ENCODE results near the gene GAB3.
"Not testable (repeated sequence)": the region's sequence is repeated elsewhere in the genome, so short reads cannot be mapped to it uniquely, and the experiment has no call there.

GAB3 gene

DNA sequence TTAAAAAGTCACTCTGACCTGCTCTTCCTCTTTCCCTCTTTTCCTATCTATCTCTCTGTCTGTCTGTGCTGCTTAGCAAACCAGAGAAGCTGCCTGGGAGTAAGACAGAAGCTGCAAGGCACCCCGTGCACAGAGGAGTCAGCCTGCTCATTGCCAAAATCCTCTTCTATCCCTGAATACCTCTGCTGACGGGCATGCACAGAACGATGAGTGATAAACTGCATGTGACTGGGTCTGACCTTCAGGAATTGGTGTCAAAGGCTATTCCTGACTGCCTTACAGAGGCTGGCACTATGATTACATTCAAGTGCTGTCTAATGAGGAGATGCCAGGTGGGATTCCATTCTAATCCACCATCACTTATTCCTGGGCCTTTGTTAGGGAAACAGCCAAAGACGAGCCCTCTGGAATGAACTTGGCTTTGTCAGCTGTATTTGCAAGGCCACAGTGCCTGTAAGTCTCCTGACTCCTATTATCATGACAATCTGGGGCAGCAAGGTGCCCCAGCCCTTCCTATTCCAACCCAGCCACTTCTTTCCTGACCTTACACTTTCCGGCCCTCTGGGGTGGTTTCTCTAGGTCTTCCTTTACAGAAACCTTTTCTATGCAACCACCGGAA, 52.1 kb downstream of the GAB3 start:
- Histone ChIP-seq H3K9me3 (ENCODE audit: insufficient read depth, low read length) (no peaks in the 10 kb centered on the region), H3K27ac (ENCODE audit: low read length) (no peak overlapping the region), H2AFZ (ENCODE audit: low read depth, low read length) (no peak overlapping the region), H3K27me3 (ENCODE audit: low read depth, low read length) (no peaks in the 10 kb centered on the region), H3K9ac (ENCODE audit: low read length) (no peak overlapping the region), H3K4me2 (ENCODE audit: low read length) (no peak overlapping the region), H3K36me3 (replicated peaks; ENCODE audit: low read depth, low read length) (no peaks in the 10 kb centered on the region), H3K4me1 (ENCODE audit: low read length) (no peaks in the 10 kb centered on the region), H3K79me2 (ENCODE audit: low read length) (no peaks in the 10 kb centered on the region), H3K4me3 (ENCODE audit: low read length) (no peak overlapping the region), H4K20me1 (ENCODE audit: insufficient read depth, low read length) (no peaks in the 10 kb centered on the region)
- TF ChIP-seq EZH2phosphoT487 (IDR thresholded peaks at IDR 0.05; ENCODE audit: low read depth): no peak
- TF ChIP-seq CTCF (IDR thresholded peaks at IDR 0.05; ENCODE audit: low read depth, low read length): no peak

DNA sequence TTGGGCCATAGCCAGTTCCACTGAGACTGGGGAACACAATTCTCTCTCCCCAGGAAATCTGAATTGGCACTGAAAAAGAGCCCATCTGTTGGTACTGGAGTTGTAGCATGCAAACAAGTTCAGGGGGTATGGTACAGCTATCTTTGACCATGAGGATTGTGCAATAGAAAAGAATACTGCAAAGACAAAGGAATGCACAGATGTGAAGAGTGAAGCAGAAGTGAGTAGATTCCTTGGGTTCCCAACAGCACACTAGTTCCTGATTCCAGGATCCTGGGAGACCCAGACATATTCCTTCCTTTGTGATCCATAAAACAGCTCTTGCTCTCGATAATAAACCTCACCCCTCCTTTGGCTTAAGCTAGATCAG, 54.2 kb downstream of the GAB3 start:
- H3K36me3 ChIP-seq (replicated peaks; ENCODE audit: low read depth, low read length): no peaks in the 10 kb centered on the region
- H3K9me3 ChIP-seq (ENCODE audit: insufficient read depth, low read length): no peaks in the 10 kb centered on the region
- no peaks in the 10 kb centered on the region for H3K4me1 ChIP-seq (ENCODE audit: low read length)
- no peak overlapping the region for H3K4me3 ChIP-seq (ENCODE audit: low read length)
- TF ChIP-seq CTCF (IDR thresholded peaks at IDR 0.05; ENCODE audit: low read depth, low read length) (no peak), EZH2phosphoT487 (IDR thresholded peaks at IDR 0.05; ENCODE audit: low read depth) (no peak)
- no peak overlapping the region for H3K4me2 ChIP-seq (ENCODE audit: low read length)
- H2AFZ ChIP-seq (ENCODE audit: low read depth, low read length): no peak overlapping the region
- H3K9ac ChIP-seq (ENCODE audit: low read length): no peak overlapping the region
- H4K20me1 ChIP-seq (ENCODE audit: insufficient read depth, low read length): no peaks in the 10 kb centered on the region
- no peak overlapping the region for H3K27ac ChIP-seq (ENCODE audit: low read length)
- no peaks in the 10 kb centered on the region for H3K27me3 ChIP-seq (ENCODE audit: low read depth, low read length)
- H3K79me2 ChIP-seq (ENCODE audit: low read length): no peaks in the 10 kb centered on the region

GRCh38 chrX:154695911-154696675, 54.8 kb downstream of the GAB3 start:
- Histone ChIP-seq H3K27ac (ENCODE audit: low read length) (no peak overlapping the region), H3K4me1 (ENCODE audit: low read length) (no peaks in the 10 kb centered on the region), H3K79me2 (ENCODE audit: low read length) (no peaks in the 10 kb centered on the region), H3K4me3 (ENCODE audit: low read length) (no peak overlapping the region), H3K9ac (ENCODE audit: low read length) (no peak overlapping the region), H4K20me1 (ENCODE audit: insufficient read depth, low read length) (no peaks in the 10 kb centered on the region), H3K27me3 (ENCODE audit: low read depth, low read length) (no peaks in the 10 kb centered on the region), H3K9me3 (ENCODE audit: insufficient read depth, low read length) (no peaks in the 10 kb centered on the region), H2AFZ (ENCODE audit: low read depth, low read length) (no peak overlapping the region), H3K36me3 (replicated peaks; ENCODE audit: low read depth, low read length) (no peaks in the 10 kb centered on the region), H3K4me2 (ENCODE audit: low read length) (no peak overlapping the region)
- TF ChIP-seq EZH2phosphoT487 (IDR thresholded peaks at IDR 0.05; ENCODE audit: low read depth) (no peak), CTCF (IDR thresholded peaks at IDR 0.05; ENCODE audit: low read depth, low read length) (no peak)

DNA sequence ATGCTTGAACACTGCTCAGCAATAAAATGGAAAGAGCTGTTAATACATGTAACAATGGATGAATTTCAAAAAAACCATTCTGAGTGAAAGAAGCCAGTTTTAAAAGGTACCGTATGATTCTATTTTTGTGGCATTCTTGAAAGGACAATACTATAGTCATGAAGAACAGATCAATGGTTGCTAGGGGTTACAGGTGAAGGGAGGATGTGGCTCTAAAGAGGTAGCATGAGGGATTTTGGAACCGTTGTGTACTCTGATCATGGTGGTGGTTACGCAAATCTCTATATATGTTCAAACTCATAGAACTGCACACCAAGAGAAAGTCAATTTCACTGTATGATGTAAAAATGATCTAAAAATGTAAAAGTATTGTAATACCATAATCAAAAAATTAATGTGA, 57.5 kb downstream of the GAB3 start:
- Histone ChIP-seq H3K4me2 (ENCODE audit: low read length) (no peak overlapping the region), H3K79me2 (ENCODE audit: low read length) (no peaks in the 10 kb centered on the region), H3K36me3 (replicated peaks; ENCODE audit: low read depth, low read length) (no peaks in the 10 kb centered on the region), H3K27ac (ENCODE audit: low read length) (no peak overlapping the region), H3K4me3 (ENCODE audit: low read length) (no peak overlapping the region), H3K9me3 (ENCODE audit: insufficient read depth, low read length) (no peaks in the 10 kb centered on the region), H3K4me1 (ENCODE audit: low read length) (no peaks in the 10 kb centered on the region), H2AFZ (ENCODE audit: low read depth, low read length) (no peak overlapping the region), H3K27me3 (ENCODE audit: low read depth, low read length) (no peaks in the 10 kb centered on the region), H3K9ac (ENCODE audit: low read length) (no peak overlapping the region), H4K20me1 (ENCODE audit: insufficient read depth, low read length) (no peaks in the 10 kb centered on the region)
- TF ChIP-seq CTCF (IDR thresholded peaks at IDR 0.05; ENCODE audit: low read depth, low read length): no peak
- no peak for TF ChIP-seq EZH2phosphoT487 (IDR thresholded peaks at IDR 0.05; ENCODE audit: low read depth)

DNA sequence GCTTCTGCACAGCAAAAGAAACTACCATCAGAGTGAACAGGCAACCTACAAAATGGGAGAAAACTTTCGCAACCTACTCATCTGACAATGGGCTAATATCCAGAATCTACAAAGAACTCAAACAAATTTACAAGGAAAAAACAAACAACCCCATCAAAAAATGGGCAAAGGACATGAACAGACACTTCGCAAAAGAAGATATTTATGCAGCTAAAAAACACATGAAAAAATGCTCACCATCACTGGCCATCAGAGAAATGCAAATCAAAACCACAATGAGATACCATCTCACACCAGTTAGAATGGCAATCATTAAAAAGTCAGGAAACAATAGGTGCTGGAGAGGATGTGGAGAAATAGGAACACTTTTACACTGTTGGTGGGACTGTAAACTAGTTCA, 60.4 kb downstream of the GAB3 start:
- not testable (repeated sequence) for H3K9me3 ChIP-seq (ENCODE audit: insufficient read depth, low read length); H2AFZ ChIP-seq (ENCODE audit: low read depth, low read length); H3K4me1 ChIP-seq (ENCODE audit: low read length); H3K79me2 ChIP-seq (ENCODE audit: low read length); H3K4me2 ChIP-seq (ENCODE audit: low read length); H3K27me3 ChIP-seq (ENCODE audit: low read depth, low read length); H4K20me1 ChIP-seq (ENCODE audit: insufficient read depth, low read length); H3K36me3 ChIP-seq (replicated peaks; ENCODE audit: low read depth, low read length); H3K27ac ChIP-seq (ENCODE audit: low read length); H3K9ac ChIP-seq (ENCODE audit: low read length); H3K4me3 ChIP-seq (ENCODE audit: low read length)

DNA sequence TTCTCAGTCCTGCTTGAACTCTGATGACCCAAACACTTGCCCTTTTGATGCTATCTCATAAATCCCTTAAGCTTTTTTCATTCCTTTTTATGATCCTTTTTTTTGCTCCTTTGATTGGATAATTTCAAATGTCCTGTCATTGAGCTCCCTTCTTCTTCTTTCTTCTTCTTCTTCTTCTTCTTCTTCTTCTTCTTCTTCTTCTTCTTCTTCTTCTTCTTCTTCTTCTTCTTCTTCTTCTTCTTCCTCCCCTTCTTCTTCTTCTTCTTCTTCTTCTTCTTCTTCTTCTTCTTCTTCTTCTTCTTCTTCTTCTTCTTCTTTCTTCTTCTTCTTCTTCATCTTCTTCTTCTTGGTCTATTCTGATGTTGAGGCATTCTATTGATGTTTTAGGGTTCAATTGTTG, 78.8 kb downstream of the GAB3 start:
- not testable (repeated sequence) for H3K27ac ChIP-seq (ENCODE audit: low read length); H2AFZ ChIP-seq (ENCODE audit: low read depth, low read length); H3K36me3 ChIP-seq (replicated peaks; ENCODE audit: low read depth, low read length); H4K20me1 ChIP-seq (ENCODE audit: insufficient read depth, low read length); H3K4me1 ChIP-seq (ENCODE audit: low read length); H3K4me3 ChIP-seq (ENCODE audit: low read length); H3K27me3 ChIP-seq (ENCODE audit: low read depth, low read length); H3K9ac ChIP-seq (ENCODE audit: low read length); H3K9me3 ChIP-seq (ENCODE audit: insufficient read depth, low read length); H3K4me2 ChIP-seq (ENCODE audit: low read length); H3K79me2 ChIP-seq (ENCODE audit: low read length)

Measured in OCI-LY3 (cell line).